GM12872 (cell line): ENCODE data around the gene ENC1.

Experiments used
- TF ChIP-seq, protein P1 (sequence below): IDR thresholded peaks from 3 replicates; pipeline ENCODE4 v1.5.1; 2011; ENCODE audit warnings: low read depth, mild to moderate bottlenecking, low read length, moderate library complexity; ENCODE audit not compliant: insufficient read depth

ENC1 gene

GRCh38 chr5:74660873-74661272 is 20.3 kb upstream of the ENC1 start:
- TF ChIP-seq, protein P1, sequence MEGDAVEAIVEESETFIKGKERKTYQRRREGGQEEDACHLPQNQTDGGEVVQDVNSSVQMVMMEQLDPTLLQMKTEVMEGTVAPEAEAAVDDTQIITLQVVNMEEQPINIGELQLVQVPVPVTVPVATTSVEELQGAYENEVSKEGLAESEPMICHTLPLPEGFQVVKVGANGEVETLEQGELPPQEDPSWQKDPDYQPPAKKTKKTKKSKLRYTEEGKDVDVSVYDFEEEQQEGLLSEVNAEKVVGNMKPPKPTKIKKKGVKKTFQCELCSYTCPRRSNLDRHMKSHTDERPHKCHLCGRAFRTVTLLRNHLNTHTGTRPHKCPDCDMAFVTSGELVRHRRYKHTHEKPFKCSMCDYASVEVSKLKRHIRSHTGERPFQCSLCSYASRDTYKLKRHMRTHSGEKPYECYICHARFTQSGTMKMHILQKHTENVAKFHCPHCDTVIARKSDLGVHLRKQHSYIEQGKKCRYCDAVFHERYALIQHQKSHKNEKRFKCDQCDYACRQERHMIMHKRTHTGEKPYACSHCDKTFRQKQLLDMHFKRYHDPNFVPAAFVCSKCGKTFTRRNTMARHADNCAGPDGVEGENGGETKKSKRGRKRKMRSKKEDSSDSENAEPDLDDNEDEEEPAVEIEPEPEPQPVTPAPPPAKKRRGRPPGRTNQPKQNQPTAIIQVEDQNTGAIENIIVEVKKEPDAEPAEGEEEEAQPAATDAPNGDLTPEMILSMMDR, result no peak

- TF ChIP-seq, protein P1, result no peak
Observed at GRCh38 chr5:74660140-74660539, 19.6 kb upstream of the ENC1 start.

GRCh38 chr5:74659172-74659571 is 18.6 kb upstream of the ENC1 start:
- TF ChIP-seq, protein P1, result no peak

GRCh38 chr5:74657165-74657564 is 16.6 kb upstream of the ENC1 start:
- TF ChIP-seq, protein P1, result no peak

- TF ChIP-seq, protein P1, result no peak
Observed at GRCh38 chr5:74655716-74656115, 15.2 kb upstream of the ENC1 start.

- TF ChIP-seq, protein P1, result no peak
Observed at GRCh38 chr5:74655206-74655605, 14.7 kb upstream of the ENC1 start.

- TF ChIP-seq, protein P1, result no peak
Observed at GRCh38 chr5:74653991-74654390, 13.5 kb upstream of the ENC1 start.

- TF ChIP-seq, protein P1, result no peak
Observed at GRCh38 chr5:74652576-74652975, 12.0 kb upstream of the ENC1 start.
